Gastroesophageal sphincter (tissue), 3 donors: ENCODE measurements around the gene SH3GL3.

Experiments used
- CTCF ChIP-seq, 4 experiments: fragments of 200-600 bp in 2 of 4; fragments of 450-650 bp in 2 of 4; sonication (generic) in 1 of 4; IDR thresholded peaks; one replicate each; pipeline ENCODE4 v1.5.1; 2017 to 2019; ENCODE audit warnings: antibody characterized with exemption in 4 of 4, mild to moderate bottlenecking in 2 of 4, moderate library complexity in 2 of 4
- EP300 ChIP-seq: sonication (generic); formaldehyde crosslinking; IDR thresholded peaks from one replicate; pipeline ENCODE4 v1.6.1; 2017; ENCODE audit warnings: antibody characterized with exemption, mild to moderate bottlenecking
- POLR2A ChIP-seq, 2 donors: fragments of 450-650 bp; IDR thresholded peaks; one replicate each; pipeline ENCODE4 v1.6.1; 2017; ENCODE audit warnings: antibody characterized with exemption in 2 of 2, mild to moderate bottlenecking in 2 of 2, moderate library complexity in 1 of 2
- POLR2AphosphoS5 ChIP-seq: sonication (generic); formaldehyde crosslinking; IDR thresholded peaks from one replicate; pipeline ENCODE4 v1.6.1; 2017; ENCODE audit warnings: antibody characterized with exemption

- TF ChIP-seq POLR2AphosphoS5, result no peak
- TF ChIP-seq CTCF (IDR thresholded peaks at IDR 0.05), result no peak
- no peak for TF ChIP-seq EP300
- no peak for TF ChIP-seq POLR2A (IDR thresholded peaks at IDR 0.05)
Observed at GRCh38 chr15:83651541-83651940, 204.4 kb downstream of the SH3GL3 start.
